Neural cell (in vitro differentiated cells): ENCODE results near the gene POLR2L. TPM values are rescaled to one million over a fixed set of nuclear protein-coding genes. Genes with fewer than 3 reads are reported as not detected.

Source experiments
- H2AFZ ChIP-seq: fragments of 200-600, 300-800 bp; sonication (generic), shearing (Covaris generic); 2 replicates; pipeline ENCODE4 v1.6.0; 2014; ENCODE audit warnings: low read depth, mild to moderate bottlenecking, antibody characterized with exemption, low read length, moderate library complexity
- H3F3A ChIP-seq: fragments of 200-600 bp; shearing (Covaris generic); 2 replicates; pipeline ENCODE4 v1.6.1; 2016; ENCODE audit warnings: mild to moderate bottlenecking, moderate library complexity, mixed read lengths, antibody characterized with exemption, low read length; ENCODE audit not compliant: insufficient read depth, poor library complexity, severe bottlenecking
- H3K27ac ChIP-seq: fragments of 200-600, 300-800 bp; sonication (generic), shearing (Covaris generic); 2 replicates; pipeline ENCODE4 v1.5.1; 2014; ENCODE audit warnings: mild to moderate bottlenecking, low read length, moderate library complexity
- H3K27me3 ChIP-seq: fragments of 300-800, 200-600 bp; sonication (generic), shearing (Covaris generic); 2 replicates; pipeline ENCODE4 v1.6.0; 2014; ENCODE audit warnings: mild to moderate bottlenecking, low read depth, low read length, moderate library complexity; ENCODE audit not compliant: insufficient read depth
- H3K36me3 ChIP-seq: fragments of 300-800, 200-600 bp; sonication (generic), shearing (Covaris generic); 2 replicates; pipeline ENCODE4 v1.5.1; 2014; ENCODE audit warnings: mild to moderate bottlenecking, antibody characterized with exemption, low read length, moderate library complexity; ENCODE audit not compliant: insufficient read depth
- H3K4me2 ChIP-seq: fragments of 300-800, 200-600 bp; sonication (generic), shearing (Covaris generic); 2 replicates; pipeline ENCODE4 v1.6.0; 2014; ENCODE audit warnings: mild to moderate bottlenecking, low read length
- H3K4me3 ChIP-seq: fragments of 300-800, 200-600 bp; sonication (generic), shearing (Covaris generic); 2 replicates; pipeline ENCODE4 v1.5.1; 2014; ENCODE audit warnings: mild to moderate bottlenecking, low read length, moderate library complexity
- H3K79me2 ChIP-seq: fragments of 200-600 bp; shearing (Covaris generic); replicated peaks from 2 replicates; pipeline ENCODE4 v1.6.0; 2014; ENCODE audit warnings: mild to moderate bottlenecking, low read length, moderate library complexity; ENCODE audit not compliant: insufficient read depth
- H3K9ac ChIP-seq: fragments of 300-800, 200-600 bp; sonication (generic), shearing (Covaris generic); 2 replicates; pipeline ENCODE4 v1.6.1; 2016; ENCODE audit warnings: mild to moderate bottlenecking, low read length, mixed read lengths
- H3K9me2 ChIP-seq: fragments of 200-600 bp; shearing (Covaris generic); 2 replicates; pipeline ENCODE4 v1.6.1; 2016; ENCODE audit warnings: mild to moderate bottlenecking, low read length, mixed read lengths; ENCODE audit not compliant: insufficient read depth
- H3K9me3 ChIP-seq: fragments of 200-600, 300-800 bp; sonication (generic), shearing (Covaris generic); 2 replicates; pipeline ENCODE4 v1.6.1; 2016; ENCODE audit warnings: mild to moderate bottlenecking, mixed run types, low read length, moderate library complexity, mixed read lengths
- H4K20me1 ChIP-seq: fragments of 200-600 bp; shearing (Covaris generic); 2 replicates; pipeline ENCODE4 v1.6.1; 2016; ENCODE audit warnings: mild to moderate bottlenecking, mixed run types; ENCODE audit not compliant: insufficient read depth
- EP300 ChIP-seq: fragments of 450-650 bp; conservative IDR thresholded peaks from 2 replicates; pipeline ENCODE4 v1.6.1; 2014; ENCODE audit warnings: antibody characterized with exemption, mild to moderate bottlenecking, moderate library complexity; ENCODE audit not compliant: poor library complexity, severe bottlenecking
- EZH2 ChIP-seq: fragments of 200-600, 300-800 bp; shearing (Covaris generic), sonication (generic); IDR thresholded peaks from 2 replicates; pipeline ENCODE4 v1.6.1; 2014; ENCODE audit warnings: antibody characterized with exemption, low read length, borderline replicate concordance, mild to moderate bottlenecking; ENCODE audit not compliant: insufficient read depth, poor library complexity, severe bottlenecking
- MXI1 ChIP-seq: fragments of 450-650 bp; conservative IDR thresholded peaks from 2 replicates; pipeline ENCODE4 v1.6.1; 2014; ENCODE audit warnings: antibody characterized with exemption, mild to moderate bottlenecking; ENCODE audit not compliant: poor library complexity, severe bottlenecking
- RAD21 ChIP-seq: fragments of 450-650 bp; conservative IDR thresholded peaks from 2 replicates; pipeline ENCODE4 v1.6.1; 2014; ENCODE audit warnings: antibody characterized with exemption, mild to moderate bottlenecking, moderate library complexity
- SMC3 ChIP-seq: fragments of 450-650 bp; conservative IDR thresholded peaks from 2 replicates; pipeline ENCODE4 v1.6.1; 2014; ENCODE audit warnings: antibody characterized with exemption, mild to moderate bottlenecking, moderate library complexity; ENCODE audit not compliant: poor library complexity
- polyA plus RNA-seq: library from polyadenylated mRNA; depleted of rRNA; stranded (reverse); fragments of >200 nt; gene quantifications from 2 replicates; pipeline ENCODE4 v1.2.3, GENCODE V29; 2014
- TF ChIP-seq, protein P1 (sequence below): fragments of 450-650 bp; IDR thresholded peaks from 2 replicates; pipeline ENCODE4 v1.5.1; 2014; ENCODE audit warnings: antibody characterized with exemption, mild to moderate bottlenecking, moderate library complexity; ENCODE audit not compliant: poor library complexity, severe bottlenecking
- TF ChIP-seq, protein P2 (sequence below): IDR thresholded peaks from 2 replicates; pipeline ENCODE4 v1.6.1; 2012; ENCODE audit warnings: borderline replicate concordance

The POLR2L gene
- polyA plus RNA-seq, 1 donor from 2014 or later: 62.3 TPM

GRCh38 chr11:850775-851763 is 8.7 kb upstream of the POLR2L start:
- H2AFZ ChIP-seq: no peak overlapping the region
- no peak overlapping the region for H3K27ac ChIP-seq
- H3F3A ChIP-seq: no peaks in the 10 kb centered on the region
- H3K4me2 ChIP-seq: peak overlapping the region; percentile 84
- peak overlapping the region; percentile 91 for H3K4me3 ChIP-seq
- no peaks in the 10 kb centered on the region for H3K9me2 ChIP-seq
- TF ChIP-seq, protein P1, sequence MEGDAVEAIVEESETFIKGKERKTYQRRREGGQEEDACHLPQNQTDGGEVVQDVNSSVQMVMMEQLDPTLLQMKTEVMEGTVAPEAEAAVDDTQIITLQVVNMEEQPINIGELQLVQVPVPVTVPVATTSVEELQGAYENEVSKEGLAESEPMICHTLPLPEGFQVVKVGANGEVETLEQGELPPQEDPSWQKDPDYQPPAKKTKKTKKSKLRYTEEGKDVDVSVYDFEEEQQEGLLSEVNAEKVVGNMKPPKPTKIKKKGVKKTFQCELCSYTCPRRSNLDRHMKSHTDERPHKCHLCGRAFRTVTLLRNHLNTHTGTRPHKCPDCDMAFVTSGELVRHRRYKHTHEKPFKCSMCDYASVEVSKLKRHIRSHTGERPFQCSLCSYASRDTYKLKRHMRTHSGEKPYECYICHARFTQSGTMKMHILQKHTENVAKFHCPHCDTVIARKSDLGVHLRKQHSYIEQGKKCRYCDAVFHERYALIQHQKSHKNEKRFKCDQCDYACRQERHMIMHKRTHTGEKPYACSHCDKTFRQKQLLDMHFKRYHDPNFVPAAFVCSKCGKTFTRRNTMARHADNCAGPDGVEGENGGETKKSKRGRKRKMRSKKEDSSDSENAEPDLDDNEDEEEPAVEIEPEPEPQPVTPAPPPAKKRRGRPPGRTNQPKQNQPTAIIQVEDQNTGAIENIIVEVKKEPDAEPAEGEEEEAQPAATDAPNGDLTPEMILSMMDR: peak; percentile 39
- TF ChIP-seq EP300 (no peak), MXI1 (no peak), SMC3 (peak; percentile 34), RAD21 (peak; percentile 35)
- TF ChIP-seq, protein P2, sequence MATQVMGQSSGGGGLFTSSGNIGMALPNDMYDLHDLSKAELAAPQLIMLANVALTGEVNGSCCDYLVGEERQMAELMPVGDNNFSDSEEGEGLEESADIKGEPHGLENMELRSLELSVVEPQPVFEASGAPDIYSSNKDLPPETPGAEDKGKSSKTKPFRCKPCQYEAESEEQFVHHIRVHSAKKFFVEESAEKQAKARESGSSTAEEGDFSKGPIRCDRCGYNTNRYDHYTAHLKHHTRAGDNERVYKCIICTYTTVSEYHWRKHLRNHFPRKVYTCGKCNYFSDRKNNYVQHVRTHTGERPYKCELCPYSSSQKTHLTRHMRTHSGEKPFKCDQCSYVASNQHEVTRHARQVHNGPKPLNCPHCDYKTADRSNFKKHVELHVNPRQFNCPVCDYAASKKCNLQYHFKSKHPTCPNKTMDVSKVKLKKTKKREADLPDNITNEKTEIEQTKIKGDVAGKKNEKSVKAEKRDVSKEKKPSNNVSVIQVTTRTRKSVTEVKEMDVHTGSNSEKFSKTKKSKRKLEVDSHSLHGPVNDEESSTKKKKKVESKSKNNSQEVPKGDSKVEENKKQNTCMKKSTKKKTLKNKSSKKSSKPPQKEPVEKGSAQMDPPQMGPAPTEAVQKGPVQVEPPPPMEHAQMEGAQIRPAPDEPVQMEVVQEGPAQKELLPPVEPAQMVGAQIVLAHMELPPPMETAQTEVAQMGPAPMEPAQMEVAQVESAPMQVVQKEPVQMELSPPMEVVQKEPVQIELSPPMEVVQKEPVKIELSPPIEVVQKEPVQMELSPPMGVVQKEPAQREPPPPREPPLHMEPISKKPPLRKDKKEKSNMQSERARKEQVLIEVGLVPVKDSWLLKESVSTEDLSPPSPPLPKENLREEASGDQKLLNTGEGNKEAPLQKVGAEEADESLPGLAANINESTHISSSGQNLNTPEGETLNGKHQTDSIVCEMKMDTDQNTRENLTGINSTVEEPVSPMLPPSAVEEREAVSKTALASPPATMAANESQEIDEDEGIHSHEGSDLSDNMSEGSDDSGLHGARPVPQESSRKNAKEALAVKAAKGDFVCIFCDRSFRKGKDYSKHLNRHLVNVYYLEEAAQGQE: no peak
- H3K9me3 ChIP-seq: no peaks in the 10 kb centered on the region
- no peaks in the 10 kb centered on the region for H3K36me3 ChIP-seq
- H4K20me1 ChIP-seq: no peaks in the 10 kb centered on the region
- H3K27me3 ChIP-seq: peaks cover 5% of the 10 kb centered on the region
- H3K9ac ChIP-seq: peak overlapping the region; percentile 64
- no peaks in the 10 kb centered on the region for H3K79me2 ChIP-seq

DNA sequence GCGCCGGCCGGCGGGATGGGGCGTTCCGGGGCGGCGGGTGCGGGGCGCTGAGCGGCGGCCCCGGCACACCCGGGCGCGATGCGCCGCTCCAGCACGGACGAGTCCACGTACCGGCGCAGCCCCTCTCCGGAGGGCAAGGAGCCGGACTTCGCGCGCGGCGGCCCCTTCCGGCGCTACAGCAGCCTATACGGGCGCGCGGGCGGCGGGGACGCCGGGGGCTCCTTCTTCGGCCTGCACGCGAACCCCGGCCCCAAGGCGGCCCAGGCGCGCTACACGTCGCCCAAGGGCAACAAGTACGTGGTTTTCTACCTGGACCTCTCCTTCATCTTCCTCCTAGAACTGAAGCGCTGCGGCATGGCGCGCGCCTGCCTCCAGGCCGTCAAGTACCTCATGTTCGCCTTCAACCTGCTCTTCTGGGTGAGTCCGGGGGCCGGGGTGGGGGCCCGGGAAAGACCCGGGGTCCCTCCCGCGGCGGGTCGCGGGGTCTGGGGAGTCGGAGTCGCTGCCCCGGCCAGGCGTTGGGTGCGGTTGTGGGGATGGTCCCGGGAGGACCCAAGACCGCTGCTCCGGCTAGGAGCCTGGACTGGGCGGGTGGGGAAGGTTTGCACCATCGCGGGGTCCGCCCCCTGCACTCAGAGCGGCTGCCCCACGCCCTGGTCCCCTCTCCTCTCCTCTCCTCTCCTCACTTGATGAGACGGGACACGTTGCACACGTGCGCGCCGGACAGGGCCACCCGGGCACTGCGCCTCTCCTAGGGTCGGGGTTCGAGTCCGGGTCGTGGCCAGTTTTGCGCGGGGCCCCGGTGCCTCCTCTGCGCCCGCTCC is 7.8 kb upstream of the POLR2L start:
- Histone ChIP-seq H3K27ac (no peak overlapping the region), H2AFZ (no peak overlapping the region), H3K4me3 (peak overlapping the region; percentile 91), H3F3A (no peaks in the 10 kb centered on the region), H3K9ac (peak overlapping the region; percentile 64), H3K79me2 (no peaks in the 10 kb centered on the region), H3K4me2 (peak overlapping the region; percentile 84), H4K20me1 (no peaks in the 10 kb centered on the region), H3K9me2 (no peaks in the 10 kb centered on the region), H3K36me3 (no peaks in the 10 kb centered on the region), H3K9me3 (no peaks in the 10 kb centered on the region), H3K27me3 (peaks cover 5% of the 10 kb centered on the region)
- peak; percentile 59 for TF ChIP-seq MXI1
- TF ChIP-seq, protein P2: no peak
- no peak for TF ChIP-seq EZH2
- no peak for TF ChIP-seq SMC3
